Suppressor macrophage treated with lipopolysaccharide for 1 hour (primary cell): ENCODE data around the gene PDE8B.
A peak's percentile ranks its signal among the peaks of the same experiment; 100 is the strongest.

Experiments
- DNase-seq, 3 donors: peaks; one replicate each; pipeline ENCODE4 v3.0.0-alpha.2; 2020 to 2022

The PDE8B gene

DNA sequence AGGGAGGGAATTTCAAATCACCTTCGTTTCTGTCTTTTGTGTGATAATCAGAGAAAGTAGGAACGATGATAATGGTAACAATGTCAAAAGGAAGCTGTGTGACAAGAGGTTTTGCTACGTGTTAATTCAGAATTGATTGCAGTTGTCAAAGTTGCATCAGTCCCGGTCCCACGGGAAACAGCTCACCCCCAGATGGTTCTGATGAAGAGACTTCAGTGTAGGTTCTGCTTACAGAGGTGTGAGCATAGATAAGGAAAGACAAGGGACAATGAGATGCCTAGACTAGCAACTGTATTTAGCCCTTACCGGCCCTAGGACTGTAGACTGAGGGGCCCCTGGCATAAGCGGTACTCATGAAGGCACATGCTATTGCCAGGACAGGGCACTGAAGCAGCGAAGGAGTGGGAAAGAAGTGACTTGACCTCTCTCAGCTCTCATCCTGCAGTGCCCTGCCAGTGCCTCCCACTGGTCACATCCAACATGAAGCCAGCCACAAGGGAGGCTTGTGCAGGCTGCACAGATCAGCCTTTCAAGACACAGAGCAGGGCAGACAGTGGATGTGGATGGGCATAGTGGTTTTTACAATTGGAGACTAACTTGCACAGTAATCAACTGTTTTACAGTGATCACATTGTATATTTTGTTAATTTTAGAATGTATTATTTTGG is 21.1 kb downstream of the PDE8B start:
- peak; percentile 35 to 50 (median 49) for DNase-seq

DNA sequence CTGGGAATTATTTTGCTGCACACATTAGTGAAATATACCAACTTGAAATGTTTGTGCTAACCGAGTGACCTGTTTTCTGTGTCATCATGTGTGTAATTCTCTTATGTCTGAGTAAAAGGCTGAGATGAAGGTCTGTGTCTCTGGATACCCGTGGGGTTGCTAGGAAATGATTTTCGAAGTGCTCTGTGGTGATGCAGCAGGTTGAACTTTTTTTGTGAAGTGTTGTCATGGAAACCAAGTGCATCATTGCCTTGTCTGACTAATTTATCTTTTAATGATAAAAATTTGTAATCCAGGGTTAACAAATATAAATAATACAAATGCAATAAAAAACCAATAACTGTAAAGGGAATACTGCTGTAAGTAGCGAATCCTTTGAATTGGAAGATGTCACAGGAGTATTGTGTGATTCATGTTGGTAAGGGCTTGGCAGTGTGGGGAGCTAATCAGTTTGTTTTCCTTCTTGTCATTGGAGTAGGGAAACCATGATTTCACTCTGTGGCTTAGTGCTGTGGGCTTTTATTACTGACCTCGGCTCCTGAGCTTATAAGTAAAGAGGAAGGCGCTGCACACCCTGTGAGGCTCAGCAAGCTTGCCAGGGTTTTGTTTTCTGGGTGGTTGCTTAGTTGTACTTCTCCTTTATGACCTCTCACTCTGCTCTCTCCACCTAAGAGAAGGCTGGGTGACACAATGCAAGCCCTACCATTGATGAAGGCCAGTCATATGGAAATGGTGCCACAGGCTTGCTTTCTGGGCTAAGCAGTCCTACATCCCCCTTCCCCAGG is 22.3 kb downstream of the PDE8B start:
- DNase-seq, result peak; percentile 80 to 90 (median 83)

DNA sequence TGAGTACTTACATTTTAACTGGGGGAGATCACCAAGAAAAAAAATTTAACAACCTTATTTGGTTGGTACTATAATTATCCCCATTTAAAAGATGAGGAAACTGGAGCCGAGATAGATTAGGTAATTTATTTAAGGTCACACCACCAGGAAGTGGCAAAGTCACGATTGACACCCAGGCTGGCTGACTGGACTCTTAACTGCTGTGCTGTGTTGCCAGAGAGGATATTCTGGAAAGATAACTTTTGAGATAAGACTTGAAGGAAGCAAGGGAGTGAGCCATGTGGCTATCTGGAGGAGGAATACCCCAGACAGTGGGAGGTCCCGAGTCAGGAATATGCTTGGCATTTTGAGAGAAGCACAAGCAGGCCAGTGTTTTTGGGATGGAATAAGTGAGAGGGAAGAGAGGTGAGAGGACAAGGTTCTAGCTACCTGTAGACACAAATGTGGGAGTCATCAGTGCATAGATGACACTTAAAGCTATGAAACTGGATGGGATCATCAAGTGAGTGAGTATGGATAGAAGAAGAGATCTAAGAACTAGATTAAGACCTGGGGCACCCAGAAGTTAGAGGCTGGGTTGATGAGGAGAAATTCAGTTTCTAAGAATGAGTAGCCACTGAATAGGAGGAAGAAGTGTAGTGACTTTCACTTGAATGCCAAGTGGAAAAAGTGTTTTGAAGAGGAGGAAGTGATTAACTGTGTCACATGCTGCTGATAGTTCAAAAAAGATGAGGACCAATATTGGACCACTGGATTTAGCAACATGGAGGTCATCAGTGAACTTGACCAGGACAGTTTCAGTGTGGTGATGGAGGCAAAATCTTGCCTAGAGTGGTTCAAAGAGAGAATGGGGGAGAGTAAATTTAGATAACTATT is 25.6 kb downstream of the PDE8B start:
- DNase-seq, result peak in 2 of 3 donors; percentile 51 to 57

DNA sequence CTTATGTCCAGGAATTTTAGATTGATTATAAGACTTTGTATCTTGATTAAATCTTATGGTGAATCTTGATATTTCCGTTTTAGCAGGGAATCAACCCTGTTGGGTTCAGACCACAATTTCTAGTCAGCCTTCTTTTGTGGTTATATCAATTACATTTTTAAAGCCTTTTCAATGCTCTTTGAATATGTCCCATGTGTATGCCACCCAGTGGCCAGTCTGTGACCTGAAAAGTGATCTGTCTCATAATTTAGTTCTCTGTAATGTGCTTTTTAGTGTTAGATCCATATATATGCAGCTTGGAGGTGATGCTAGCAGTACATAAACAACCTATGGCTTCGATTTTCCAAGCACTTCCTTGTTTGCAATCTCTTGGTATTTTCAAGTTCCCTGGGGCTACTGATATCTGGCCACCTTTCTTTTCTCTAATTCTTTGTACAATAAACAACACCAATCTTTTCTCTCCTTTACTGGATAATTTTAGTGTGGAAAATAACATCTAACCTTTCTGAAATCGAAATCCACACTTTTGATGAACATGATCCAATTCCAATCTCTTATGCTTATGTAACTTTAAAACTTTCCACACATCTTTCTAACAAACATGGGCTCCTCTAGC is 28.8 kb downstream of the PDE8B start:
- DNase-seq, result peak; percentile 47 to 57 (median 47)

DNA sequence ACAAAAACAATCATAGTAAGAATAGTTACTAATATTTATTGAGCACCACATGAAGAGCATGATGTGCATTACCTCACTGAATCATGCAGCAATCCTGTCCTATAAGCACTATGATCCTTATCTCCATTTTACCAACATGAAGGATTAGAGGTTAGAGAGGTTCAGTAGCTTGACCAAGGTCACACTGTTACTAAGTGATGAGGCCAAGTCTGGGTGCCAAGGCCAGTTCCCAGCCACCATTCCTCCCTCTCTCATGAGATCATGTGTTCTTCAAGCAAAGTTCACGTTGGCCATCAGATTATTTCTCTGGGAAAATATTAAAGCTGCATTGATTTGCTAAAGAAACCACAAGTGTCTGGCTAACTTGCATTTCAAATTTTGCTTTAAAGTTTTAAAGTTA is 31.0 kb downstream of the PDE8B start:
- DNase-seq, result no peak

DNA sequence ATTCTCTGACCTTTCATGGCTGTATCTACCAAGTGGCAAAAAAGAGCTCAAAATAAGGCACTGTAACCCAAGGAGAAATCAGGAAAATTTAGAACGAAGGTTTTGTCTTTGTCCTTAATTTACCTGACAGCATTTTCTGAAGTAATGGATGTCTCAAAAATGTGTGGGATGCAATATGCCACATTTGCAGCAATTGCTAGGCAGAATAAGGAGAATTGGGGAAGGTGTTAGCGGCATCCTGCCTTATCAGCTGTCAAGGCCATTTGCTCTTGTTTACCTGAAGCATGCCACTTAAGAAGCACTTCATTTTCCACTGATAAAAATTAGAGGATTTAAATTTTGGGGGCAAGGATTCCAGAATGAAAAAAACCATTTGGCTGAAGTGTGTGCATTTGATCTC is 39.0 kb downstream of the PDE8B start:
- no peak for DNase-seq

DNA sequence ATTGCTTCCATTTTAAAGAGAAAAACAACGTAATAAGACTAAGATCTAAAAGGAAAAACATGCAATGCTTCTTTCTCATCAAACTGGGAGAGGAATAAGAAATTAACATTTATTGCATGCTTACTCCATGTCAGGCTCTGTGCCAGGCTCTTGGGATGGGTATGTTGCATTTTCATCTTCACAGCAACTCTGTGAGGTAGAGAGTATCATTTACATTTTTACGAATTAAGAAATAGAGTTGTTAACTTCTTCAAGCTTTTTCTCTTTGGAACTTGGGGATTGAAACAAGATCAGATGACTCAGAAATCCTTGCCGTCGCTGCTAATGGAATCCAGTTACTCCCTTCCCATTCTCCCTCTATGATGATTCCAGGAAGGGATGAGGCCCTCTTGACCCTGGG is 39.5 kb downstream of the PDE8B start:
- DNase-seq, result no peak

DNA sequence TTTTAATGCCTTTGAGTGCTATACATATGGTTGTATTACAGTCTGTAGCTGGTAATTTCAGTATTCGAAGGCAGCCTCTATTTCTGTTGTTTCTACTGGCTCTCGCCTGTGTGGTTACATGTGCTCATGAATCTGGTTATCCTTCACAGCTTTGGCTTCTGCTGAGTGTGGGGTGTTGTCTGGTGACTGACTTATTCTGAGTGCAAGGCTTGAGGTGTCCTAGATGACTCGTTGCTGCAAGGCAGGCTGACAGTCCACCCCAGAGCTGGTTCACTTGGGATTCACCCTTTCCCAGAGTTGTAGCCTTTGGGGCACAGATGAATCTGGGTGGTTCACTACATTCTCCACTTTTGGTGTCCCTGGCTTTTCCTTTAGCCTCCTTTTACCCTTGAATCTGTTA is 41.4 kb downstream of the PDE8B start:
- peak in 2 of 3 donors; percentile 30 to 31 for DNase-seq

DNA sequence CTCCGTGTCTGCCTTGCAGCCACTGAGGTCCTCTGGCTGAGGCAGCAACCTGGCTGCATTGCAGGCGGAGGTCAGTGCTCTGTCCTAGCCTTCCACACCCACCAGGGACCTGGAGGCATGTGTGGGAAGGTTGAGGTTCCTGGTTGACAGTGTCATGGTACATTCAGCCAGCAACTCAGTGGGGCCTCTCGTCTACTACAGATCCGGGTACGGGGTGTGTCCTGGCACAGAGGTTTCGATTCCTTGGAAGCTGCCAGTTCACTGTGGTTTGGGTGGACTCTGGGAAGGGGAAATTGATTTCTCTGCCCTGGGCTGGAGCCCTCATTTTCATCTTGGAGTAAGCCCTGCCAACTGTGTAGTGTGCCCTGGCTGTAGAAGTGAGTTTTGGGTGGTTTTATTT is 45.1 kb downstream of the PDE8B start:
- DNase-seq, result no peak

DNA sequence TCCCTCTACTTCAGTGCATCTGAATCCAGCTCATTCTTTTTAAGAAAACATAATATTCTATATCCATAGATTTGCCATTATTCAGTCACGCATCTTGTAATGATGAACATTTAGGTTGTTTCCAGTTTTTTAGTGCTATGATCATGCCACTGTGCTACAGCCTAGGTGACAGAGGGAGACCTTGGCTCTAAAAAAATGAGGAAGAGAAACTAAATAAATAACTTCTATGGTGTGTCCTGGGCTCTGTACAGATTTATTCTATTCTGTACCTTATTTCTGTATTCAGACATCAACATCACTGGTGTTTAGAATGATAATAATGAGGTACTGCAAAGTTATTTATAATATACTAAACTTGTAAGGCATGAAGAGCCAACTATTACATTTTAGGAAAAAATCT is 45.9 kb downstream of the PDE8B start:
- DNase-seq, result no peak

DNA sequence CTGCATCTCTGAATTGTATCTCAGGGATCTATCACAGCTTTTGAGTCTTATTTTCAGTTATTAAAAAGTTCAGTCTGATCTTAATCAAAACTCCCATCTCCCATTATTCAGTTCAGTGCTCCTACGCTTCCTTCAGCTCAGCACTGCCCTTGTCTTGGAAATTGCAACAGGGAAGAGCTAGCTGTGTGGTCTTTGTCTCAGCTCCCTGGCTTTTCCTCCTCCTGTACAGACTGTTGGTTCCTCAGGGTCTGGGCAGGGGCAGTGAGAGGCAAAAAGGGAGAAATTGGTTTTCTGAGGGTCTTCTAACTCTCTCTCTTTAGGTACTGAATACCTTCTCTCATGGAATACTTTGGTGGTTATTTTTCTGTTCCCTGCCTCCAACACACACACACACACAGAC is 48.2 kb downstream of the PDE8B start:
- DNase-seq, result no peak

DNA sequence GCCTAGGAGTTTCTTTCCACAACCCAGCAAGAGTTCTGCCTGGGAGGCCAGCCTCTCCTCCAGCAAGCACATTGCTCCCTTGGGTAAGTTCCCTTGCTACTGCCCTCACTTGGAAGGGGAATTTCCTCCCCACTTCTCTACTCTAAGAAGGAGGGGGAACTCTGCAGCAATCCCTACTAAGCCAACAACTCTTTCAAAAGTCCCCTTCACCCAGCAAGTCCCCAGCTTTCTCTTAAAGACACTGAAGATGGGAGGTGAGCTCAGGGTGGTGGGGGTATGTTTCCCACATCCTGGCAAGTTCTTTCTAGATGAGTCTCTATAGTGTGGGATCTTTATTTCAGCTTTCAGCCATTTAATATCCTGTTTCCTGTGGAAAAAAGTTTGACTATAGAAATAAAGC is 49.0 kb downstream of the PDE8B start:
- DNase-seq, result peak; percentile 78 to 84 (median 79)

DNA sequence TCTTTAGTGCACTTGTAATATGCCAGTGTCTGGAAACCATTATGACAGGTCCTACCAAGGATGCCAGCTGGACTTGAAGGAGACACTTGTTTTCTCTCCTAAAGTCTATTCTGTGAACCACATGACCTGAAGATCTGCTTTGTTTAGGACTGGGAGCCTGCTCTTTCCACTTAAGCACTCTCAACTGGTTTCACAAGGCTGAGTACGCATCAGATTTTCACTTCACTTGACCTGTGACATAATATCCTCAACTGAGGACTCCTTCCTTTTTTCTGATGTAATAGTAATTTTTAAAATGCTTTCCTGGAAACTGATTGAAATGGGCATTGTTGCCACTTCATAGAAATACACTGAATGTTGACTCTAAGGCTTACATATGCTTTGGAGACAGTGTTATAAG is 52.2 kb downstream of the PDE8B start:
- peak; percentile 35 to 58 (median 54) for DNase-seq

DNA sequence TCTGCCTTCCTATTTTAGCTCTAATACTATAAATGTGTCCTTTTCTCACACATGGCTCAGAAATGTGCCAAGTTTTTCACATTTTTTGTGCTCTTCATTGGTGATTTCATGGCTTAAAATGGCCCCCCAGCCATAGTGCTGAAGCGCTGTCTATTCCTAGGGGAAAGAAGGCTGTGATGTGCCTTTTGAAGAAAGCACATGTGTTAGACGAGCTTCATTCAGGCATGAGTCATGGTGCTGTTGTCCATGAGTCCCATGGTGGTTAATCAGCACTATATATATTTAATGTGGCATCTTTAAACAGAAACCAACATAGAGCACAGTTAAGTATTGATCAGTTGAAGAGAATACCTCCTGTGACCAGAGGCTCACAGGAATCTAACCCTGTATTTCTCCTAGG is 55.8 kb downstream of the PDE8B start:
- peak; percentile 52 to 78 (median 73) for DNase-seq

DNA sequence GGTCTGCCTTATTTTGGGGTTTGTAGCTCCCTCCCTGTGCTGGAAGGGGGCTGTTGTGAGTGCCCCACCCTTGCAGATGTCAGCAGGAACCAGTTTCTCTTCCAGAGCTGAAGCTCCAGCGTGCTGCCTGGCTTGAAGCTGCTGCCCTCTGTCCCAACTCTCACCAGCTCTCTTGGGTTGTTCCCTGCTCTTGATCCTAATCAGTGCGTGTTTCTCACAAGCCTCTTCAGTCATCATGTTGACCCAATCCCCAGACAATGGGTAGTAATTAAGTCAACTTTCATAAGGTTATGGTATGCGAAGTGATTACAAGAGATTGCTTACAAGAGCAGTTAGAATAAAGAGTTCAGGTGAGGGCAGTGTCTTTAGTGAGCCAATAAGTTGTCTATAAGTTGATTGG is 57.0 kb downstream of the PDE8B start:
- no peak for DNase-seq

DNA sequence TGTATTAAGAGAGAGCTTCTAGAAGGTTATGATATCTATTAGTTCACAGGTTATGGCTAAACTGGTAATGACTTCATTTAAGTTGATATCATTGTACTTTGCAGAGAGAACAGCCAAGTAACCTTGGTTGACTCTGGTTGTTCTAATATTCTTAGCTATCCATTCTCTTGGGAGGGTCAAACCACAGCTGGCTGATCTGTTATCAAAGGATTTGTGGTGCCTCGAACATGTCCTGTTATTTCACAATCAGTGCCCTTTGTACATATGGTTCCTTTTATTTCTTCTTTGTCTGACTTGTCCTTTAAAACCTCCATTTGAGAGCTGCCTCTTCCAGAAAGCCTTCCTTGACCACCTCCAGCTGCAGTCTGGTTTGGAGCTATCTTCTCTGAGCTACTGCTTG is 61.7 kb downstream of the PDE8B start:
- DNase-seq, result no peak

DNA sequence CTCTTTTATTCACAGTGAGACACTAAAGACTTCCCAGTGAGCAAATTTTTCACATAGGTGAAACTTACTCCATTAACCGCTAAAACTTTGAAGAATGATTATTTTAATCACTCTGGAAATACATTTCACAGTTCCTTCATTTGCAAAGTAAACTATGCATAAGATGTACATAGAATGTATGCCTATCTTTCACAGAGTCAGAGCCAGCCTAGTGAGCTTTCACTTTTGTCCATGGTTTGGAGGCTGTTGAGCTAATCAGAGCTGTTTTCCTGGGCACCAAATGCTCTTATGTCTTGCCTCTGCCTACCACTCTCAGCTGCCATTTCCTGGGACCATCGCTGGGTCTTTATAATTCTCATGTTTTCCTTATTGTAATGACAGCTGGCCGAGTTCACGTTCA is 67.3 kb downstream of the PDE8B start:
- DNase-seq, result no peak

DNA sequence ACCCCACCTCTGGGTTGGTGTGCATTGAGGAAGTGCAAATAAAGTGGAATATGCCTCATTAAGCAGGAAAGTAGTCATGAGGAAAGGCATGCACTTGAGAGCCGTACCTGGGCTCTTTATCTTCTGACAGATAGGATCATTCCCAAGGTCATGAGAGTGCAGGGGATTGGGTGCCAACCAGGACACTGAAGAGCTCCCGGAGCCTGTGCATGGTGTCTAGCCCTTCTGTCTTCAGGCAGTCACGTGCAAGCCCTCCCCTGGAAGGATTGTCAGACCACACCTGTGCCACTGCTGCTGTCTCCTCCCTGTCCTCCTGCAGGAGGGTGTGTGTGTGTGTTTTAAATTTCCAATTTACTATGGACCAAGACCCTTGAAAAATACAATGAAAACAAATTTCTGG is 69.6 kb downstream of the PDE8B start:
- DNase-seq, result no peak

DNA sequence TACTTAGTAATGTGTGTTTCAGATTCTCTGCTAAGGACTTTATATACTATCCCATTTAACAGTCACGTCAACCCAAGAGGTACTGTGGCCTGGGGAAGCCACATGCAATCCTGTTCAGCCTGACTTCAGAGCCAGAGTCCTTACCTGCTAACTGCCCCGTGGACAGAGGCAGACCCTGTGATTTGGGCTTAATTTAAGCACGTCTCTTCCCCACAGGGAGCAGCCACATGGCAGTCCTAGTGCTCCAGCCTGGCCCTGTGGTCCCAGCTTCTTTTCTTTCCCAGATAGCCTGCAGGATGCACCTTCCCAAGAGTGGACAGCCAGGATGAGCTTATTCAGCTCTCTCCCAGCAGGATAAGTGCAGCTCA is 71.5 kb downstream of the PDE8B start:
- DNase-seq, result no peak

DNA sequence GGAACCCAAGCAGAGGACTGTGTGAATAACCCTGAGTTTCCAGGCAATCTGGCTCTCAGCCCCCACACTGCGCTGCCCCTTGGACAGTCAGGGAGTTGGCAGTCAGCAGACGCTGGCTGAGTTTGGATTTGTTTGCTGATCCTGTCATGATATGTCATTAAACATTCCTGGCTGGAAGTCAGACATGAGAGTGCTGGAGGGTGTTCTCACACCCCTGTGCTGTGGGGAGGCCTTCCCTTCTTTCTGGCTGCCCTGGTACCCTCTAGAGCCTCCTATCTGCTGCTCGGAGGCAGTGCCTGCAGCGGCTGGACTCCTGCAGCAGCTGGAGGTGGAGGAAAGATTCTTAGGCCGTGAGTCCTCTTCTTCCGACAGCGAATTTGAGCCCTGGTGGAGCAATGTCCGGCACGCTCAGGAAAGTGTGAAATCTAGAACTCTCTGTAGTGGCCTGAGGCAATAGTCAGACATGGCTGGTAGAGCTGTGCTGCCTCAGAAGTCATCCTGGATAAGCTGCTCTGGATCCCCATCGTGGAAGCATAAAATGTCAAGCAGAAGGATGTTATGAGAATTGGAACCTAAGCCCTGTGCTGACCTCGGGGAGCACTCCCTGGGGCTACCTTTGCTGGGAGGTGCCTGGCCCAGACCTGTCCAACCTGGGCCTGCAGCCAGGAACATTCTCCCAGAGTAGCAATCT is 72.0 kb downstream of the PDE8B start:
- no peak for DNase-seq

DNA sequence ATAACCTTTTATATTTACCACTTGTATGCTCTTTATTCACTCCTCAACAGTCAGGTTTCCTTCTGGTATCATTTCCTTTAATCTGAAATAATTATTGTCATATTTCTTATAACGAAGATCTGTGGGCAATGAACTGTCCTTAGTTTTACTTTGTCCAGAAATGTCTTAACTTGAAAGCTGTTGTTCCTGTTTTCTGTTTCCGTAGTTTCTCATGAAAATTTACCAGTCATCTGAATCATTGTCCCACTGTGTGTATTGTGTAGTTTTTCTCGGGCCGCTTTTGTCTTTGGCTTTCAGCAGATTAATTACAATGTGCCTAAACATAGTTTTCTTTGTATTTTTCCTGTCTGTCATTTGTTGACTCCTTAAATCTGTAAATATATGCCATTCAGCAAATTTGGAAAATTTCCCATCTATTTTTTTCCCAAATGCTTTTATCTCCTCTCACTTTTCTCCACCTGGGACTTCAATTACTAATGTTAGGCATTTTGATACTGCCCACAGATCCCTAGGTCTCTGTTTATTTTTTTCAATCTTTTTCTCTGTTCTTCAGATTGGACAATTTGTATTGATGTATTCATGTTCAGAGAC is 74.9 kb downstream of the PDE8B start:
- DNase-seq, result peak in 1 of 3 donors; percentile 69
